PFSK-1 (cell line): ENCODE results near the gene XPO6.

ENCODE experiments used
- POLR2AphosphoS5 ChIP-seq: IDR thresholded peaks from 2 replicates; pipeline ENCODE4 v1.6.1; 2012; ENCODE audit warnings: low read depth, mild to moderate bottlenecking, control low read depth, low read length, moderate library complexity
- TAF1 ChIP-seq: IDR thresholded peaks from 2 replicates; pipeline ENCODE4 v1.6.1; 2012; ENCODE audit warnings: low read length, control low read depth, borderline replicate concordance; ENCODE audit not compliant: insufficient read depth

GRCh38 chr16:28181515-28181914 lies 30.2 kb downstream of the XPO6 start:
- TF ChIP-seq TAF1 (no peak), POLR2AphosphoS5 (no peak)
